IMR-90 (cell line): ENCODE data around the gene ITGA1.

Experiments
- CEBPB ChIP-seq: IDR thresholded peaks from 2 replicates; pipeline ENCODE4 v1.6.1; 2012; ENCODE audit warnings: low read depth, low read length, improper control_type of control experiment
- CHD1 ChIP-seq: IDR thresholded peaks from 2 replicates; pipeline ENCODE4 v1.6.1; 2012; ENCODE audit warnings: low read depth, low read length, improper control_type of control experiment
- CTCF ChIP-seq: conservative IDR thresholded peaks from 2 replicates; pipeline ENCODE4 v1.5.1; 2012; ENCODE audit warnings: mild to moderate bottlenecking, low read depth, low read length, improper control_type of control experiment
- FOS ChIP-seq: fragments of 150-350 bp; IDR thresholded peaks from 2 replicates; pipeline ENCODE4 v1.6.1; 2016; ENCODE audit warnings: low read depth, low read length
- POLR2A ChIP-seq: IDR thresholded peaks from 2 replicates; pipeline ENCODE4 v1.6.1; 2012; ENCODE audit warnings: mild to moderate bottlenecking, low read depth, low read length
- RAD21 ChIP-seq: IDR thresholded peaks from 2 replicates; pipeline ENCODE4 v1.6.1; 2012; ENCODE audit warnings: low read length, improper control_type of control experiment
- RFX5 ChIP-seq: IDR thresholded peaks from 2 replicates; pipeline ENCODE4 v1.8.0; 2012; ENCODE audit warnings: low read depth, mild to moderate bottlenecking, low read length, moderate library complexity
- SMC3 ChIP-seq: fragments of 150-350 bp; IDR thresholded peaks from 2 replicates; pipeline ENCODE4 v1.6.1; 2016; ENCODE audit warnings: low read depth, mild to moderate bottlenecking, antibody characterized with exemption, low read length, moderate library complexity
- USF2 ChIP-seq: fragments of 150-350 bp; IDR thresholded peaks from 2 replicates; pipeline ENCODE4 v1.6.1; 2017; ENCODE audit warnings: mild to moderate bottlenecking, antibody characterized with exemption, low read length, low read depth

- TF ChIP-seq CTCF (no peak), USF2 (no peak), CHD1 (no peak), POLR2A (no peak), CEBPB (no peak), RFX5 (no peak), SMC3 (no peak), RAD21 (no peak), FOS (peak; percentile 55)
These were observed 169.4 kb downstream of the ITGA1 start for GRCh38 chr5:52956915-52957747.
